Testis (tissue), 2 donors: ENCODE results near the gene GGACT.

Source experiments
- POLR2A ChIP-seq: fragments of 450-650 bp; IDR thresholded peaks from one replicate; pipeline ENCODE4 v1.6.1; 2017; ENCODE audit warnings: antibody characterized with exemption, mild to moderate bottlenecking, moderate library complexity
- TF ChIP-seq, protein P1 (sequence below), 3 experiments: fragments of 450-650 bp in 2 of 3; fragments of 200-600 bp in 1 of 3; sonication (generic) in 1 of 3; IDR thresholded peaks; one replicate each; pipeline ENCODE4 v1.5.1; 2016 to 2019; ENCODE audit warnings: antibody characterized with exemption in 3 of 3, mild to moderate bottlenecking in 2 of 3, moderate library complexity in 1 of 3

DNA sequence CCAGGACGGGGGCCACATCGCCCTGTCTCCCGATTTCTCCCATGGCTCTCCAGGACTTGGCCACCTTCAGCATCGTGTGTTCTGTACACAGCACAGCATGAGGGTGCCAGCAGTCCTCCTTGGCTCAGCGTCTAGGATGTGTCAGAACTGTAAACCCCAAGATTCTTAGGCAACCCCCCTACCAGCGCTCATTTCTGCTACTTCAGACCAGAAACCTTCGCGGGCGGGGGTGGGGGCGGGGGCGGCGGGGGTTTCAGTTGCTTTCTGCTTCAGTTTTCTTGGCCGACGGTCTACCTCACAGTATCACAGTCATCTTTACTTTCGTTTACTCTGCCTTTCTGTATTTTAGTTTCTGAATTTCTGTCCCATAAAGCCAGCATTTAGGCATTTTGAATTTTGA lies 82.4 kb downstream of the GGACT start:
- TF ChIP-seq, protein P1, sequence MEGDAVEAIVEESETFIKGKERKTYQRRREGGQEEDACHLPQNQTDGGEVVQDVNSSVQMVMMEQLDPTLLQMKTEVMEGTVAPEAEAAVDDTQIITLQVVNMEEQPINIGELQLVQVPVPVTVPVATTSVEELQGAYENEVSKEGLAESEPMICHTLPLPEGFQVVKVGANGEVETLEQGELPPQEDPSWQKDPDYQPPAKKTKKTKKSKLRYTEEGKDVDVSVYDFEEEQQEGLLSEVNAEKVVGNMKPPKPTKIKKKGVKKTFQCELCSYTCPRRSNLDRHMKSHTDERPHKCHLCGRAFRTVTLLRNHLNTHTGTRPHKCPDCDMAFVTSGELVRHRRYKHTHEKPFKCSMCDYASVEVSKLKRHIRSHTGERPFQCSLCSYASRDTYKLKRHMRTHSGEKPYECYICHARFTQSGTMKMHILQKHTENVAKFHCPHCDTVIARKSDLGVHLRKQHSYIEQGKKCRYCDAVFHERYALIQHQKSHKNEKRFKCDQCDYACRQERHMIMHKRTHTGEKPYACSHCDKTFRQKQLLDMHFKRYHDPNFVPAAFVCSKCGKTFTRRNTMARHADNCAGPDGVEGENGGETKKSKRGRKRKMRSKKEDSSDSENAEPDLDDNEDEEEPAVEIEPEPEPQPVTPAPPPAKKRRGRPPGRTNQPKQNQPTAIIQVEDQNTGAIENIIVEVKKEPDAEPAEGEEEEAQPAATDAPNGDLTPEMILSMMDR (IDR thresholded peaks at IDR 0.05) = no peak
- TF ChIP-seq POLR2A = no peak
